Ramos (cell line): Measurements from ENCODE around the gene AFAP1.
"Not testable (repeated sequence)": the region's sequence is repeated elsewhere in the genome, so short reads cannot be mapped to it uniquely, and the experiment has no call there.

Source experiments
- in situ Hi-C: fragments of 300-500 bp; cut with MboI; formaldehyde crosslinking; loops from one replicate; pipeline ENCODE4 v1.14.3; 2022; ENCODE audit warnings: low sequenced_read_pairs; ENCODE audit not compliant: unreplicated experiment

The AFAP1 gene

GRCh38 chr4:7924163-7924562 lies 15.5 kb downstream of the AFAP1 start:
- in situ Hi-C loops: no loop called here

GRCh38 chr4:7922466-7922865 lies 17.2 kb downstream of the AFAP1 start:
- in situ Hi-C loops: no loop called here

- in situ Hi-C loops: no loop called here
These were observed 20.7 kb downstream of the AFAP1 start for GRCh38 chr4:7918981-7919380.

- in situ Hi-C loops: not testable (repeated sequence)
These were observed 21.5 kb downstream of the AFAP1 start for GRCh38 chr4:7918187-7918586.

GRCh38 chr4:7917669-7918068 lies 22.0 kb downstream of the AFAP1 start:
- in situ Hi-C loops: no loop called here

- in situ Hi-C loops: no loop called here
These were observed 23.8 kb downstream of the AFAP1 start for GRCh38 chr4:7915875-7916242.

GRCh38 chr4:7912826-7913225 lies 26.8 kb downstream of the AFAP1 start:
- in situ Hi-C loops: no loop called here

GRCh38 chr4:7910952-7911578 lies 28.6 kb downstream of the AFAP1 start:
- in situ Hi-C loops: no loop called here

GRCh38 chr4:7910263-7910896 lies 29.3 kb downstream of the AFAP1 start:
- in situ Hi-C loops: no loop called here

GRCh38 chr4:7909463-7910262 lies 30.0 kb downstream of the AFAP1 start:
- in situ Hi-C loops: no loop called here

- in situ Hi-C loops: no loop called here
These were observed 31.0 kb downstream of the AFAP1 start for GRCh38 chr4:7908668-7909067.

- in situ Hi-C loops: no loop called here
These were observed 32.5 kb downstream of the AFAP1 start for GRCh38 chr4:7907142-7907541.

- in situ Hi-C loops: no loop called here
These were observed 33.4 kb downstream of the AFAP1 start for GRCh38 chr4:7906171-7906701.

GRCh38 chr4:7904952-7905915 lies 34.4 kb downstream of the AFAP1 start:
- in situ Hi-C loops: no loop called here

- in situ Hi-C loops: no loop called here
These were observed 35.7 kb downstream of the AFAP1 start for GRCh38 chr4:7903791-7904516.

- in situ Hi-C loops: no loop called here
These were observed 36.8 kb downstream of the AFAP1 start for GRCh38 chr4:7902826-7903225.

GRCh38 chr4:7902101-7902553 lies 37.5 kb downstream of the AFAP1 start:
- in situ Hi-C loops: no loop called here

GRCh38 chr4:7901311-7901885 lies 38.3 kb downstream of the AFAP1 start:
- in situ Hi-C loops: no loop called here

- in situ Hi-C loops: no loop called here
These were observed 39.2 kb downstream of the AFAP1 start for GRCh38 chr4:7900334-7900909.
